Measurements from ENCODE around the gene COMMD4.
"Not testable (repeated sequence)": the region's sequence is repeated elsewhere in the genome, so short reads cannot be mapped to it uniquely, and the experiment has no call there.

COMMD4 gene

DNA sequence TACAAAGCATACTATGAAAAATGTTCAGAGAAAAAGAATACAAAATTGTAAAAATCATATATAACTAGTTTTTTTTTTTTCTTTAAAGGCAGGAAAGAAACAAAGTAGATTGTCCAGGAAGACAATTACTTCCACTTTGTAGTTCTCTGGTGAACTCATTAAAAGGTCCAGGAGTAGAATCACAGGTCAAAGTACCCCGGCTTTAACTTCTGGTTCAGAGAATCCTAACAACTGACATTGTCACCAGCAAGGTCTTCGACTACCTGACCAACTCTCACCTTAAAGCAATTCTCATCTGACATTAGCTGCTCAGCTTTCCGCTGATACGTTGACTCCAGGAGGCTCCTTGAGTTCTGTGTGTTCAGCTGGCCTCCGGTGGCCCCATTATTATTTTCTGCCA lies 48.1 kb downstream of the COMMD4 start:
- DNase-seq: not testable (repeated sequence)

All from stimulated activated naive CD4-positive, alpha-beta T cell treated with Interleukin-2 at 50 U/mL for 16 hours (primary cell).